HG03457 (cell line): ENCODE results near the gene C11orf91.
A peak's percentile ranks its signal among the peaks of the same experiment; 100 is the strongest.
"Not testable (repeated sequence)": the region's sequence is repeated elsewhere in the genome, so short reads cannot be mapped to it uniquely, and the experiment has no call there.

Experiments used
- ATAC-seq: cut with Tn5 transposase; IDR thresholded peaks from one replicate; pipeline ENCODE4 v1.9.1; 2021; ENCODE audit warnings: moderate number of reproducible peaks; ENCODE audit not compliant: unreplicated experiment

Gene C11orf91, protein sequence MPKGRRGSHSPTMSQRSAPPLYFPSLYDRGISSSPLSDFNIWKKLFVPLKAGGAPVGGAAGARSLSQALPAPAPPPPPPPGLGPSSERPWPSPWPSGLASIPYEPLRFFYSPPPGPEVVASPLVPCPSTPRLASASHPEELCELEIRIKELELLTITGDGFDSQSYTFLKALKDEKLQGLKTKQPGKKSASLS

GRCh38 chr11:33700502-33701271, at the start of gene C11orf91:
C11orf91 (minus strand) TSS chr11:33700826; CDS start chr11:33700740, 86 bp downstream.
- peak; percentile 87 for ATAC-seq

- no peak for ATAC-seq
Observed at GRCh38 chr11:33747979-33748378, 47.4 kb upstream of the C11orf91 start.

DNA sequence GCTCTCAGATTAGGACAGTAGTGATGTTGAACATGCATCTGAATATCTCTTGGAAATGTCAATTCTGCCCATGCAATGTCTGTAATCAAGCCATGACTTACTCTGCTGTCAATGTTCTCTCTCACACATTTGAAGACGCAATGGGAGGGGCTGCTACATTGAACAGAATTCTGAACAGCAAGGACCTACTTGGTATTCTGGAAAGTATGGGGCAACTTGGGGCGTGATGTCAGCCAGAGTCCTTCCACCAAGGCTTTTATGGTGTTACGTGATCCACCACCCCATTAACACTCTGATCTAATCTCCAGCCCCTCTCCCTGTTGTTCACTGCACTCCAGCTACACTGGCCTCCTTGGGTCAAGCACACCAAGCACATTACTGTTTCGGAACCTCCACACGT, 42.7 kb upstream of the C11orf91 start:
- no peak for ATAC-seq

- ATAC-seq: no peak
Observed at GRCh38 chr11:33742249-33742851, 41.7 kb upstream of the C11orf91 start.

DNA sequence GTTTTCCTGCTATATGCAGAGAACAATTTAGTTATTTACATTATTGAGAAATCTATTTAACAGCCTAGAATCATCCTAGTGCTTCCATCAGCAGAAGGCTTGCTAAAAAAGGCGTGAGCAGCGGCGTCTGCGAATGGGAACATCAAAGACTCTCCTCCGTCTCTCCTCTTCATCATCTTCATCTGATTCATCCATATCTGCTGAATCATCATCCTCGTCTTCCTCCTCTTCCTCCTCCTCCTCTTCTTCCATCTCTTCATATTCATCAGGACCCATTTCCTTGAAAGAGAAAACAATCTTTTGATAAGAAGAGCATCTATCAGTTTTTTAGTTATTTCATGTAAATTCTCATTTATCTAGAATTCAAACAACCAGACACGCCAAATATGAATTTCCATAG, 41.2 kb upstream of the C11orf91 start:
- no peak for ATAC-seq

DNA sequence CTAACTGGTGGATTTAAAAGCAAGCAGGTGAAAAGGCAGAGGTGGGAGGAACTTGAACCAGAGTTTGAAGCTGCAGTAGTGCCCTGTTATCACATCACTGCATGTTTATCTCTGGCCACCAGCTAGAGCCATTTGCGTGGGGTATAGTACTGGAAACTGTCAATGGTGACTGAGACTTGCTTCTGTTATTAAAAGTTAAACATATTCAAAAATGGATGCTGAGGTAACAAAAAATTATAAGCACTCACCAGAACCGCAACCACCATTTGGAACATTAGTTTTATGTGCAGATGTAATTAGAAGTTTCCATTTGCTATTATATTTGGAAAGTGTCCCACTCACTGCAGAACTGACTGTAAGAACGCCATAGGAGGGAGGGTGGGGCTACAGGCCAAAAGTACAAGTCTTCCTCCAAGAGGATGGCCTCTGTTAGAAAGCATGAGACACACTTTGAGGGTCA, 36.8 kb upstream of the C11orf91 start:
- no peak for ATAC-seq

- peak; percentile 41 for ATAC-seq
Observed at GRCh38 chr11:33736148-33736812, 35.7 kb upstream of the C11orf91 start, which contains the start of gene CD59. CD59 (minus strand) TSS chr11:33736423; CDS start chr11:33722445, 13,978 bp downstream.

GRCh38 chr11:33735271-33736147, 34.9 kb upstream of the C11orf91 start:
- ATAC-seq: peak; percentile 39

- no peak for ATAC-seq
Observed at GRCh38 chr11:33734441-33735270, 34.0 kb upstream of the C11orf91 start.

- ATAC-seq: no peak
Observed at GRCh38 chr11:33733980-33734379, 33.4 kb upstream of the C11orf91 start.

DNA sequence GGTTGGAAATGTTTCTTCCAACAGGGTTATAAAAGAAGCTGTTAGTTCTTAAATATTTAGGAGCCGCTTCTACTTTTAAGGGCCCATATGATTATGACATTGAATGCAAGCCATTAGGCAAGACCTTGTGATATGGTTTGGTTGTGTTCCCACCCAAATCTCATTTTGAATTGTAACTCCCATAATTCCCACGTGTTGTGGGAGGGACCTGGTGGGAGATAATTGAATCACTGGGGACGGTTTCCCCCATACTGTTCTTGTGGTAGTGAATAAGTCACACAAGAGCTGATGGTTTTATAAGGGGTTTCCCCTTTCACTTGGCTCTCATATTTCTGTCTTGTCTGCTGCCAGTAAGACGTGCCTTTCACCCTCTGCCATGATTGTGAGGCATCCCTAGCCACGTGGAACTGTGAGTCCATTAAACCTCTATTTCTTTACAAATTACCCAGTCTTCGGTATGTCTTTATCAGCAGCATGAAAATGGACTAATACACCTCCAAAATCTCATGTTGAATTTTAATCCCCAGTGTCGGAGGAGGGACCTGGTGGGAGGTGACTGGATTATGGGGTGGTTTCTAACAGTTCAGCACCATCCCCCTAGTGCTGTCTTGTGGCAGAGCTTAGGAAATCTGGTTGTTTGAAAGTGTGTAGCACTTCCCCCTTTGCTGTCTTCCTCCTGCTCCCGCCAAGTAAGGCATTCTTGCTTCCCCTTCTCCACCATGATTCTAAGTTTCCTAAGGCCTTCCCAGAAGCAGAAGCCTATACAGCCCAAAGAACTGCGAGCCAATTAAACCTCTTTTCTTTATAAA, 31.3 kb upstream of the C11orf91 start:
- no peak for ATAC-seq

DNA sequence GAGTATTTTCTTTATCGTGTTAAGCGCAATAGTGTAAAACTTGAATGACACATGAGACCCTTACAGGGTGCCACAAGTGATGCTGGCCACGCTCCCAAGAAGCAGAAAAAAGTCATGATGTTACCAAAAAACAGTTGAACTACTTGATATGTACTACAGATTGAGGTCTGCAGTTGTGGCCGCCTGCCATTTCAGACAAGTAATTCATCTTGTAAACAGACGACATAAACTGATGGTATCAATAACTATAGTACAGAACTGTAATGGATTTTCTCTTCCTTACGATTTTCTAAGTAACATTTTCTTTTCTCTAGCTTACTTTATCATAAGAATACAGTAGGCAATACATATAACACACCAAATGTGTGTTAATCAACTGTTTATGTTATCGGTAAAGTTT, 30.1 kb upstream of the C11orf91 start:
- no peak for ATAC-seq

- not testable (repeated sequence) for ATAC-seq
Observed at GRCh38 chr11:33729072-33729664, 28.5 kb upstream of the C11orf91 start.

- not testable (repeated sequence) for ATAC-seq
Observed at GRCh38 chr11:33727539-33727938, 26.9 kb upstream of the C11orf91 start.

DNA sequence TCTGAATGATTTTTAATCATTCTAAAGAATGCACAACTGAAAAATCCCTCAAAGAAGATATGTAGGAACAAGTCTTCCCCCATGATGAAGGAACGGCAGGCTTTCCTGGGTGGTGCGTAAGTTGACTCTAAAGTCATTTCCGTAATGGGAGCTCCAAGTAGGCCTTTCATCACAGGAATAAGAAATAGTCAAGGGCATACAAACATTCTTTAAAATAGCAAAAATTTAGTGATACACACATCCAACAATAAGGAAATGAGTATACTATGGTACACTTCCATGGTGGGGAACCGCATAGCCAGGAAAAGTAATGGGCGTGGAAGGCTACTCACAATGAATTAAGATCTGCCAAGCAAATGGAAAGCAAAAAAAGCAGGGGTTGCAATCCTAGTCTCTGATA, 24.9 kb upstream of the C11orf91 start:
- no peak for ATAC-seq

GRCh38 chr11:33724644-33725035, 24.0 kb upstream of the C11orf91 start:
- no peak for ATAC-seq

- ATAC-seq: no peak
Observed at GRCh38 chr11:33723238-33723881, 22.7 kb upstream of the C11orf91 start.
